CD8-positive, alpha-beta memory T cell (primary cell): Measurements from ENCODE around the gene EHMT2. TPM values are rescaled to one million over a fixed set of nuclear protein-coding genes. Genes with fewer than 3 reads are reported as not detected.

Experiments
- CTCF ChIA-PET: fragments of 350-600 bp; sonication (Branson Sonifier 250); formaldehyde crosslinking; loops from one replicate; lab custom pipeline; 2021; ENCODE audit warnings: antibody characterized with exemption; lab: Charles Lee
- POLR2A ChIA-PET: fragments of 350-600 bp; sonication (Branson Sonifier 250); formaldehyde crosslinking; loops from one replicate; lab custom pipeline; 2021; ENCODE audit warnings: antibody characterized with exemption; lab: Charles Lee
- DNase-seq, 5 donors: peaks; one replicate each; pipeline versions ENCODE4 v3.0.0 to v3.0.0-alpha.2; 2020 to 2022; ENCODE audit warnings: mixed read lengths in 1 of 5
- H3K27ac ChIP-seq: one replicate; pipeline ENCODE4 v1.7.0; 2013; ENCODE audit warnings: low read depth, mild to moderate bottlenecking, low read length, moderate library complexity
- H3K27me3 ChIP-seq: 2 replicates; pipeline ENCODE4 v1.7.0; 2013; ENCODE audit warnings: low read length, mild to moderate bottlenecking; ENCODE audit not compliant: insufficient read depth, poor library complexity, severe bottlenecking
- H3K36me3 ChIP-seq: 2 replicates; pipeline ENCODE4 v1.7.0; 2013; ENCODE audit warnings: mild to moderate bottlenecking, low read length, moderate library complexity; ENCODE audit not compliant: insufficient read depth
- H3K4me1 ChIP-seq: 2 replicates; pipeline ENCODE4 v1.7.0; 2013; ENCODE audit warnings: mild to moderate bottlenecking, low read length, moderate library complexity; ENCODE audit not compliant: insufficient read depth
- H3K4me3 ChIP-seq: 2 replicates; pipeline ENCODE4 v1.7.0; 2013; ENCODE audit warnings: mild to moderate bottlenecking, low read length
- H3K9me3 ChIP-seq: 2 replicates; pipeline ENCODE4 v1.7.0; 2013; ENCODE audit warnings: mild to moderate bottlenecking, low read length
- H3K27ac Mint-ChIP-seq, 8 donors: one replicate each; pipeline ENCODE4 v1.8.0; 2020 to 2021; ENCODE audit warnings: mixed read lengths in 8 of 8, mild to moderate bottlenecking in 6 of 8, inconsistent platforms in 3 of 8, moderate library complexity in 3 of 8
- H3K27me3 Mint-ChIP-seq, 2 donors: one replicate each; pipeline ENCODE4 v1.8.0; 2020 to 2021; ENCODE audit warnings: mixed read lengths in 2 of 2, mild to moderate bottlenecking in 1 of 2, moderate library complexity in 1 of 2
- H3K36me3 Mint-ChIP-seq, 3 donors: one replicate each; pipeline ENCODE4 v1.8.0; 2020 to 2021; ENCODE audit warnings: mixed read lengths in 3 of 3, inconsistent platforms in 1 of 3, mild to moderate bottlenecking in 1 of 3
- H3K4me1 Mint-ChIP-seq, 3 donors: one replicate each; pipeline ENCODE4 v1.8.0; 2020 to 2021; ENCODE audit warnings: mixed read lengths in 3 of 3, inconsistent platforms in 1 of 3, mild to moderate bottlenecking in 1 of 3
- H3K4me3 Mint-ChIP-seq, 7 donors: one replicate each; pipeline ENCODE4 v1.8.0; 2020 to 2021; ENCODE audit warnings: mixed read lengths in 7 of 7, mild to moderate bottlenecking in 6 of 7, moderate library complexity in 4 of 7, inconsistent platforms in 2 of 7
- H3K9me3 Mint-ChIP-seq, 5 donors: one replicate each; pipeline ENCODE4 v1.8.0; 2020 to 2022; ENCODE audit warnings: mixed read lengths in 5 of 5, mild to moderate bottlenecking in 3 of 5, moderate library complexity in 2 of 5, inconsistent platforms in 1 of 5
- polyA plus RNA-seq: library from polyadenylated mRNA; unstranded; fragments of 300-500 nt; fragmentation: Illumina TruSeq; gene quantifications from one replicate; pipeline ENCODE4 v1.2.3, GENCODE V29; 2021
- total RNA-seq, 2 experiments: library from RNA; stranded (reverse); gene quantifications; one replicate each; pipeline ENCODE4 v1.2.3, GENCODE V29; 2021

Gene EHMT2
- total and polyA plus RNA-seq, 3 experiments from 2014 or later: 51.6 to 72.4 (median 71.6) TPM

DNA sequence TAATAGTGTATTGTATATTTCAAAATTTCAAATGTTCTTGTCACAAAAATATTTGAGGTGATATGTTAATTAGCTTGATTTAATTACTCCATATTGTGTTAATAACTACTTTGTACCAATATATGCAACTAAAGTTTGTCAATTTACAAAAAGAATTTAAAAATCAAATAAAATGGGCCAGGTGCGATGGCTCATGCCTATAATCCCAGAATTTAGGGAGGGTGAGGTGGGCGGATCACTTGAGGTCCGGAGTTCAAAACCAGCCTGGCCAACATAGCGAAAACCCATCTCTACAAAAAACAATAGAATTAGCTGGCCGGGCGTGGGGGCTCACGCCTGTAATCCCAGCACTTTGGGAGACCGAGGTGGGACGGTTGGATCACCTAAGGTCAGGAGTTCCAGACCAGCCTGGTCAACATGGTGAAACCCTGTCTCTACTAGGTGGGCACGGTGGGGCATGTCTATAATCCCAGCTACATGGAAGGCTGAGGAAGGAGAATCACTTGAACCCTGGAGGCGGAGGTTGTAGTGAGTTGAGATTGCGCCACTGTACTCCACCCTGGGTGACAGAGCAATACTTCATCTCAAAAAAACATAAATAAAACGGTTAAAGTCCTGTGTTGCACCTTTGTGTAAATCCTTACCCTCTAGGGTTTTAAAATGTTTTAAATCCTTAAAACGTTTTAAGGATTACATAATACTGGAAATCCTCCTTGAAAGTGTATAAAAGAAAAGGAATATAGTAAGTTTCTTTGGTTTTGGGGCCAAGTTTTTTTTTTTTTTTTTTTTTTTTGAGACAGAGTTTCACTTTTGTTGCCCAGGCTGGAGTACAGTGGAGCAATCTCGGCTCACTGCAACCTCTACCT is 65.9 kb downstream of the EHMT2 start:
- ChIA-PET POLR2A (interaction anchor here (0.7 to 1.0 kb wide), 2 partner anchors 17 to 151 kb away, joined by 3 to 7 read pairs; partner anchors contain the start of gene LY6G5C), CTCF (interaction anchor here (0.7 to 4.2 kb wide), 14 partner anchors 9 to 285 kb away, joined by 3 to 71 read pairs (median 4); partner anchors contain the start of genes ATP6V1G2, BAG6, DDAH2 and LSM2)
- H3K27ac ChIP-seq: peak overlapping the region; percentile 71
- peak overlapping the region; percentile 76 for H3K4me3 ChIP-seq
- Mint-ChIP-seq H3K9me3 (no peaks in the 10 kb centered on the region), H3K27ac (peak overlapping the region in 5 of 8 donors; percentile 29 to 87 (median 78)), H3K27me3 (peaks cover 0 to 4% of the 10 kb centered on the region in 2 donors), H3K4me1 (peaks cover 45 to 46% (median 45%) of the 10 kb centered on the region in 3 donors), H3K36me3 (peaks cover 0 to 33% (median 0%) of the 10 kb centered on the region in 3 donors), H3K4me3 (peak overlapping the region; percentile 87 to 97 (median 92))
- DNase-seq: no peak
- H3K36me3 ChIP-seq: no peaks in the 10 kb centered on the region
- H3K9me3 ChIP-seq: no peaks in the 10 kb centered on the region
- H3K27me3 ChIP-seq: no peaks in the 10 kb centered on the region
- peaks cover 31% of the 10 kb centered on the region for H3K4me1 ChIP-seq

DNA sequence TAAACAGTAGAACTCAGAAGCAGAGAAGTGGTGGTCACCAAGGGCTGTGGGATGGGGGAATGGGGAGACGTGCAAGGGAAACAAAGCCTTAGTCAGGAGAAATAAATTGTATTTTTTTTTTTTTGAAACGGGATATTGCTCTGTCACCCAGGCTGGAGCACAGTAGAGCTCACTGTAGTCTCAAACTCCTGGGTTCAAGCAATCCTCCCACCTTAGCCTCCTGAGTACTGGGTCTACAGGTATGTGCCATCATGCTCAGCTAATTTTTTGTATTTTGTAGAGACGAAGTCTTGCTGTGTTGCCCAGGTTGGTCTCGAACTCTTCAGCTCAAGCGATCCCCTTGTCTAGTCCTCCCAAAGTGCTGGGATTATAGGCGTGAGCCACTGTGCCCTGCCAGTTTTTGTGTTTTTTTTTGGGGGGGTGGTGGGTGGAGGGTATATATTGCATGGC is 66.6 kb downstream of the EHMT2 start:
- ChIA-PET CTCF (interaction anchor here (0.8 to 4.2 kb wide), 23 partner anchors 13 to 285 kb away, joined by 3 to 71 read pairs (median 5); partner anchors contain the start of genes ATP6V1G2, BAG6, DDAH2 and GPANK1), POLR2A (interaction anchor here (0.7 to 1.5 kb wide), 4 partner anchors 91 to 251 kb away, joined by 3 to 7 read pairs (median 4); partner anchors contain the start of genes ABHD16A, LY6G5C and MSH5)
- Histone ChIP-seq H3K9me3 (no peaks in the 10 kb centered on the region), H3K4me1 (peaks cover 28% of the 10 kb centered on the region), H3K27ac (peak overlapping the region; percentile 71), H3K36me3 (no peaks in the 10 kb centered on the region), H3K27me3 (no peaks in the 10 kb centered on the region), H3K4me3 (peak overlapping the region; percentile 76)
- H3K36me3 Mint-ChIP-seq: peaks cover 0 to 26% (median 0%) of the 10 kb centered on the region in 3 donors
- no peaks in the 10 kb centered on the region for H3K9me3 Mint-ChIP-seq
- H3K27me3 Mint-ChIP-seq: peaks cover 0 to 4% of the 10 kb centered on the region in 2 donors
- DNase-seq: no peak
- H3K4me3 Mint-ChIP-seq: peak overlapping the region; percentile 87 to 97 (median 92)
- H3K27ac Mint-ChIP-seq: peak overlapping the region; percentile 78 to 96 (median 88)
- peaks cover 41 to 44% (median 42%) of the 10 kb centered on the region in 3 donors for H3K4me1 Mint-ChIP-seq

Other genes starting within 250 kb of the EHMT2 start
Only the 30 nearest of the 36 such genes appear.
- 10 to 100 TPM; 19.1 to 21.2 TPM for gene LY6G5B, start 227.7 kb downstream of the EHMT2 start, total RNA-seq
- gene LY6G5B, start 227.7 kb downstream of the EHMT2 start, polyA plus RNA-seq: 0.64 TPM
- 1 to 10 TPM; 3.5 to 4.5 TPM for gene LY6G5C, start 216.6 kb downstream of the EHMT2 start, total RNA-seq
- 10.3 TPM for gene LY6G5C, start 216.6 kb downstream of the EHMT2 start, polyA plus RNA-seq
- 10 to 100 TPM; 37.0 to 41.0 TPM for gene ABHD16A, start 194.4 kb downstream of the EHMT2 start, total RNA-seq
- 45.5 TPM for gene ABHD16A, start 194.4 kb downstream of the EHMT2 start, polyA plus RNA-seq
- gene LY6G6F, start 190.8 kb downstream of the EHMT2 start, total RNA-seq: not detected
- gene LY6G6F, start 190.8 kb downstream of the EHMT2 start, polyA plus RNA-seq: not detected
- gene LY6G6D, start 182.3 kb downstream of the EHMT2 start, total RNA-seq: not detected
- not detected for gene LY6G6D, start 182.3 kb downstream of the EHMT2 start, polyA plus RNA-seq
- not detected for gene LY6G6C, start 176.0 kb downstream of the EHMT2 start, total RNA-seq
- gene LY6G6C, start 176.0 kb downstream of the EHMT2 start, polyA plus RNA-seq: not detected
- not detected for gene MPIG6B, start 174.3 kb downstream of the EHMT2 start, total RNA-seq
- 0.08 TPM for gene MPIG6B, start 174.3 kb downstream of the EHMT2 start, polyA plus RNA-seq
- 1 to 10 TPM; 4.1 to 4.9 TPM for gene DDAH2, start 168.4 kb downstream of the EHMT2 start, total RNA-seq
- 26.3 TPM for gene DDAH2, start 168.4 kb downstream of the EHMT2 start, polyA plus RNA-seq
- 100 to 1,000 TPM; 377 TPM for gene CLIC1, start 161.2 kb downstream of the EHMT2 start, total RNA-seq
- gene CLIC1, start 161.2 kb downstream of the EHMT2 start, polyA plus RNA-seq: 657 TPM
- gene MSH5, start 157.7 kb downstream of the EHMT2 start, total RNA-seq: 10 to 100 TPM; 36.4 to 39.8 TPM
- 2.0 TPM for gene MSH5, start 157.7 kb downstream of the EHMT2 start, polyA plus RNA-seq
- 1 to 10 TPM; 6.1 to 7.0 TPM for gene SAPCD1, start 135.0 kb downstream of the EHMT2 start, total RNA-seq
- gene SAPCD1, start 135.0 kb downstream of the EHMT2 start, polyA plus RNA-seq: not detected
- 1 to 10 TPM; 1.4 to 1.7 TPM for gene VWA7, start 120.4 kb downstream of the EHMT2 start, total RNA-seq
- 2.5 TPM for gene VWA7, start 120.4 kb downstream of the EHMT2 start, polyA plus RNA-seq
- gene VARS1, start 101.9 kb downstream of the EHMT2 start, total RNA-seq: 100 to 1,000 TPM; 179 to 180 TPM
- gene VARS1, start 101.9 kb downstream of the EHMT2 start, polyA plus RNA-seq: 47.5 TPM
- 100 to 1,000 TPM; 160 to 172 TPM for gene LSM2, start 90.7 kb downstream of the EHMT2 start, total RNA-seq
- gene LSM2, start 90.7 kb downstream of the EHMT2 start, polyA plus RNA-seq: 80.8 TPM
- gene HSPA1L, start 82.4 kb downstream of the EHMT2 start, total RNA-seq: 1 to 10 TPM; 3.5 to 3.8 TPM
- gene HSPA1L, start 82.4 kb downstream of the EHMT2 start, polyA plus RNA-seq: 3.0 TPM
- gene HSPA1A, start 82.2 kb downstream of the EHMT2 start, total RNA-seq: 10 to 100 TPM; 64.8 to 70.1 TPM
- gene HSPA1A, start 82.2 kb downstream of the EHMT2 start, polyA plus RNA-seq: 34.1 TPM
- 10 to 100 TPM; 80.9 to 81.4 TPM for gene HSPA1B, start 70.0 kb downstream of the EHMT2 start, total RNA-seq
- gene HSPA1B, start 70.0 kb downstream of the EHMT2 start, polyA plus RNA-seq: 5.0 TPM
- gene NEU1, start 34.9 kb downstream of the EHMT2 start, total RNA-seq: 10 to 100 TPM; 19.0 to 19.4 TPM
- gene NEU1, start 34.9 kb downstream of the EHMT2 start, polyA plus RNA-seq: 25.0 TPM
- not detected for gene SLC44A4, start 18.7 kb downstream of the EHMT2 start, total RNA-seq
- gene SLC44A4, start 18.7 kb downstream of the EHMT2 start, polyA plus RNA-seq: not detected
- gene ZBTB12, start 4.4 kb upstream of the EHMT2 start, total RNA-seq: 1 to 10 TPM; 3.5 to 4.3 TPM
- gene ZBTB12, start 4.4 kb upstream of the EHMT2 start, polyA plus RNA-seq: not detected
- under 1 TPM; 0.70 to 0.73 TPM for gene C2, start 30.0 kb upstream of the EHMT2 start, total RNA-seq
- not detected for gene C2, start 30.0 kb upstream of the EHMT2 start, polyA plus RNA-seq
- gene CFB, start 48.4 kb upstream of the EHMT2 start, total RNA-seq: under 1 TPM; 0.31 to 0.40 TPM
- 0.83 TPM for gene CFB, start 48.4 kb upstream of the EHMT2 start, polyA plus RNA-seq
- 10 to 100 TPM; 86.1 to 90.6 TPM for gene NELFE, start 61.3 kb upstream of the EHMT2 start, total RNA-seq
- 79.6 TPM for gene NELFE, start 61.3 kb upstream of the EHMT2 start, polyA plus RNA-seq
- 100 to 1,000 TPM; 110 to 114 TPM for gene SKIC2, start 61.5 kb upstream of the EHMT2 start, total RNA-seq
- gene SKIC2, start 61.5 kb upstream of the EHMT2 start, polyA plus RNA-seq: 21.1 TPM
- 10 to 100 TPM; 13.8 to 15.8 TPM for gene DXO, start 74.4 kb upstream of the EHMT2 start, total RNA-seq
- gene DXO, start 74.4 kb upstream of the EHMT2 start, polyA plus RNA-seq: 16.8 TPM
- 1 to 10 TPM; 3.3 to 3.4 TPM for gene C4A, start 84.4 kb upstream of the EHMT2 start, total RNA-seq
- 0.40 TPM for gene C4A, start 84.4 kb upstream of the EHMT2 start, polyA plus RNA-seq
- 1 to 10 TPM; 2.2 to 3.7 TPM for gene C4B, start 117.1 kb upstream of the EHMT2 start, total RNA-seq
- gene C4B, start 117.1 kb upstream of the EHMT2 start, polyA plus RNA-seq: 0.70 TPM
- gene CYP21A2, start 140.7 kb upstream of the EHMT2 start, total RNA-seq: under 1 TPM; 0.37 to 0.40 TPM
- not detected for gene CYP21A2, start 140.7 kb upstream of the EHMT2 start, polyA plus RNA-seq
- 1 to 10 TPM; 2.5 to 4.9 TPM for gene TNXB, start 211.6 kb upstream of the EHMT2 start, total RNA-seq
- gene TNXB, start 211.6 kb upstream of the EHMT2 start, polyA plus RNA-seq: not detected
- 10 to 100 TPM; 72.5 to 74.4 TPM for gene ATF6B, start 230.5 kb upstream of the EHMT2 start, total RNA-seq
- 20.7 TPM for gene ATF6B, start 230.5 kb upstream of the EHMT2 start, polyA plus RNA-seq